Measurements from ENCODE around the gene LRP1B. TPM values are rescaled to one million over a fixed set of nuclear protein-coding genes. Genes with fewer than 3 reads are reported as not detected.
A peak's percentile ranks its signal among the peaks of the same experiment; 100 is the strongest.

Gene LRP1B
- total RNA-seq, 4 donors from 2014 or later = 0.42 to 0.71 (median 0.65) TPM

DNA sequence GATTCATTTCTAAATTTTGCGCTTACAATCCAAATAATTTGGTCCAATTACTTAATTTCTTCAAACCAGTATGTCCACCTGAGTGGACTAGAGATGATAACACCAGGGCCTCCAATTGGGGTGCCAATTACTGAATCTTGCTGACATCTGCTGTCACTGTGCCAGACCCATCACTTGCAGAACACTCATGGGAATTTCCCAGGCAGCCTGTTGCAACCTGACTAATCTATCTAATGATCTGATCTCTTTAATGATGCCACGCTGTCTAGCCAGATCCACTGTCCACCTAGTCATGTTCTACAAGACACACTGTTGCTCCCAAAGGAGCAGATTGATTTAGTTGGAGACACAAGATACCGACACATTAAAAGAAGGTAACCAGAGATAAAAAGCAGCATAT, 11.8 kb upstream of the LRP1B start:
- TF ChIP-seq EP300 (IDR thresholded peaks at IDR 0.05) (no peak), POLR2AphosphoS5 (IDR thresholded peaks at IDR 0.05) (no peak), POLR2A (IDR thresholded peaks at IDR 0.05; ENCODE audit: low read depth) (no peak)
- TF ChIP-seq, protein P1, sequence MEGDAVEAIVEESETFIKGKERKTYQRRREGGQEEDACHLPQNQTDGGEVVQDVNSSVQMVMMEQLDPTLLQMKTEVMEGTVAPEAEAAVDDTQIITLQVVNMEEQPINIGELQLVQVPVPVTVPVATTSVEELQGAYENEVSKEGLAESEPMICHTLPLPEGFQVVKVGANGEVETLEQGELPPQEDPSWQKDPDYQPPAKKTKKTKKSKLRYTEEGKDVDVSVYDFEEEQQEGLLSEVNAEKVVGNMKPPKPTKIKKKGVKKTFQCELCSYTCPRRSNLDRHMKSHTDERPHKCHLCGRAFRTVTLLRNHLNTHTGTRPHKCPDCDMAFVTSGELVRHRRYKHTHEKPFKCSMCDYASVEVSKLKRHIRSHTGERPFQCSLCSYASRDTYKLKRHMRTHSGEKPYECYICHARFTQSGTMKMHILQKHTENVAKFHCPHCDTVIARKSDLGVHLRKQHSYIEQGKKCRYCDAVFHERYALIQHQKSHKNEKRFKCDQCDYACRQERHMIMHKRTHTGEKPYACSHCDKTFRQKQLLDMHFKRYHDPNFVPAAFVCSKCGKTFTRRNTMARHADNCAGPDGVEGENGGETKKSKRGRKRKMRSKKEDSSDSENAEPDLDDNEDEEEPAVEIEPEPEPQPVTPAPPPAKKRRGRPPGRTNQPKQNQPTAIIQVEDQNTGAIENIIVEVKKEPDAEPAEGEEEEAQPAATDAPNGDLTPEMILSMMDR (IDR thresholded peaks at IDR 0.05) = no peak
- peaks cover 0 to 3% (median 0%) of the 10 kb centered on the region in 4 donors for H3K27me3 ChIP-seq
- intact Hi-C loops (cut with DNase I) = no loop called here
- DNase-seq (ENCODE audit: extremely low spot score) = no peak
- 96% methylated on average over 3 of the region's 3 CpGs for WGBS
- no peaks in the 10 kb centered on the region for H3K9me3 ChIP-seq
- H3K36me3 ChIP-seq = no peaks in the 10 kb centered on the region
- H3K4me3 ChIP-seq = no peak overlapping the region
- H3K4me1 ChIP-seq = no peaks in the 10 kb centered on the region
- H3K27ac ChIP-seq (replicated peaks in 1 of 4) = no peak overlapping the region

DNA sequence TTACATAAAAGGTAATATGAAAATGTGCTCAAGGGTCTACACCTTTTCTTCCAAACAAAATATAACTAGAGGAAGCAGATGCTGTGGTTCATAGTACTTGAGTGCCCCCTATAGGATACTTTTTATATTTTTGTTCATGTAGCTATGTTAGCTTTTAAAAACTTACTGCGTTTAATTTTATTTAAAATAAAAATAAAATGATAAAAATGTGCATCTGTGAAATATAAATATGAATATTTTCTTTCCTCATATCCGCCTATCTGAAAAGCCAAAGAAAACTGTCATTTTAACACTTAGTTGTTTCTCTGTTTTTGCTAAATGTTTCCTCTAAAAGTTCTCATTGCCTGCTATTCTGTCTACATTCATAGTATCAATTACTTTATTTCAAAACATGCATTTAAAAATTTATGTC, 9.6 kb upstream of the LRP1B start:
- intact Hi-C loops (cut with DNase I) = no loop called here
- Histone ChIP-seq H3K4me1 (no peaks in the 10 kb centered on the region), H3K9me3 (no peaks in the 10 kb centered on the region), H3K27me3 (peaks cover 0 to 3% (median 0%) of the 10 kb centered on the region in 4 donors), H3K4me3 (no peak overlapping the region), H3K27ac (replicated peaks in 1 of 4) (no peak overlapping the region), H3K36me3 (no peaks in the 10 kb centered on the region)
- DNase-seq (ENCODE audit: extremely low spot score) = no peak
- WGBS = 8% methylated on average over 2 of the region's 2 CpGs
- TF ChIP-seq EP300 (IDR thresholded peaks at IDR 0.05) (no peak), POLR2A (IDR thresholded peaks at IDR 0.05; ENCODE audit: low read depth) (no peak), POLR2AphosphoS5 (IDR thresholded peaks at IDR 0.05) (no peak)
- TF ChIP-seq, protein P1 (IDR thresholded peaks at IDR 0.05) = peak; percentile 26 to 49 (median 49)

DNA sequence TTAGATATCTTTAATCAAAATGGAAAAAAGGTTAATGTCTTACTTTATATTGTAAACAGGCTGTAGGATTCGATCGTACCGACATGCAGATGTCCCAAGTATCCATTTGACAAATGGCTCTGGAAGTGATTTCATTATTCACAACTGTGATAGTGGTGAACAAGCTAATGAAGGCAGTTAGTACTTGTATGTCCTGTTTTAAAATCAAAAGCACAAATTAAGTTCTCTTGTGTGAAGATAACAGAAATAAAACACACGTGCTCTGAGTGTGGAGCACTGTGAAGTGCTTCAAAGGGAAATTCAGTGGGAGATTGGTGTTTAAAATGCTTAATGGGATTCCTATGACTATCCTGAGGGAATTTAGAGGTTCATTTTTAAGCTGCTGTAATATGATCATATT, 8.6 kb upstream of the LRP1B start:
- intact Hi-C loops (cut with DNase I) = no loop called here
- DNase-seq (ENCODE audit: extremely low spot score) = no peak
- TF ChIP-seq, protein P1 (IDR thresholded peaks at IDR 0.05) = no peak
- TF ChIP-seq POLR2AphosphoS5 (IDR thresholded peaks at IDR 0.05) = no peak
- TF ChIP-seq POLR2A (IDR thresholded peaks at IDR 0.05; ENCODE audit: low read depth) = no peak
- no peak for TF ChIP-seq EP300 (IDR thresholded peaks at IDR 0.05)
- Histone ChIP-seq H3K36me3 (no peaks in the 10 kb centered on the region), H3K9me3 (no peaks in the 10 kb centered on the region), H3K4me1 (no peaks in the 10 kb centered on the region), H3K4me3 (no peak overlapping the region), H3K27me3 (peaks cover 0 to 3% (median 0%) of the 10 kb centered on the region in 4 donors), H3K27ac (replicated peaks in 1 of 4) (no peak overlapping the region)
- WGBS = 65% methylated on average over 4 of the region's 4 CpGs

DNA sequence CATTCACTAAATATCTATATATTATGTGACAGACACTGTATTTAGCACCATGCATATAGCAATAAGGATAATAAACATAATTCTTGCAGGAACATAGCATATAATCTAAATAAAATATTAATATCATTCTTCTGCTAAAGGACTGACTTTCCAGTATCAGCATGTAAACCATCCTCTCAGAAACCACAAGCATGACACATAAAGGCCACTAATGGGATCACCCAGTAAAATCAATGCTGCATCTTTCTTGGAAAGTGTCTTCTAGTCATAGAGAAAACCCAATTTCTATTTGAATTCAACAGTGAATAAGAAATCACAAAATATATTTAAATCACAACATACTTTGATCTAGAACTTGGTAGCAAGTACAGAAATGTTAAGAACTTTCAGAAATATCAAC, 5.8 kb upstream of the LRP1B start:
- no peak for TF ChIP-seq EP300 (IDR thresholded peaks at IDR 0.05)
- TF ChIP-seq, protein P1 (IDR thresholded peaks at IDR 0.05) = no peak
- no peak for TF ChIP-seq POLR2A (IDR thresholded peaks at IDR 0.05; ENCODE audit: low read depth)
- no peak for TF ChIP-seq POLR2AphosphoS5 (IDR thresholded peaks at IDR 0.05)
- Histone ChIP-seq H3K36me3 (no peaks in the 10 kb centered on the region), H3K4me1 (peaks cover 0 to 2% (median under 1%) of the 10 kb centered on the region in 4 donors), H3K27me3 (peaks cover 0 to 15% (median 0%) of the 10 kb centered on the region in 4 donors), H3K4me3 (no peak overlapping the region), H3K27ac (replicated peaks in 1 of 4) (no peak overlapping the region), H3K9me3 (no peaks in the 10 kb centered on the region)
- no peak for DNase-seq (ENCODE audit: extremely low spot score)
- intact Hi-C loops (cut with DNase I) = no loop called here

DNA sequence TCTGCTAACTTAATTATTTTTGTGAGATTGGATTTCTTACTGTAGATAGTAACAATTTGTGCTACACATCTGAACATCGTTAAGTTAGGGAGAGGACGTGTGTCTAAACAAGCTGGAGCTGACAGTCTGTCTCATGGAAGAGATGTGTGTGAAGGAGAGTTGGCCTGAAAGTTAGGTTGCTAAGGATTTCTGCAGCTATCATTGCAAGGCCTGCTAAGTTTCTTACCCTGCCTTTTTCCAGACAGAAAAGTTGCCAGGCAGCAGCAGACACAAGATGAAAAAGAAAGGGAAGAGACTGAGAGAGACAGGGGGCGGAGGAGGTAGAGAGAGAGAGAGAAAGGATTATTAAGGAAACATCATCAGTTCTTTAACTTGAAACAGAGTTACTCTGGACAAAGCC, 4.1 kb upstream of the LRP1B start:
- DNase-seq (ENCODE audit: extremely low spot score) = no peak
- intact Hi-C loops (cut with DNase I) = no loop called here

More for the DNA sequence above, 4.1 kb upstream of the LRP1B start:
- H3K4me3 ChIP-seq = no peak overlapping the region
- H3K9me3 ChIP-seq = no peaks in the 10 kb centered on the region
- H3K27ac ChIP-seq (replicated peaks in 1 of 4) = no peak overlapping the region
- WGBS = 62% methylated on average over 3 of the region's 3 CpGs
- peaks cover 14 to 18% (median 17%) of the 10 kb centered on the region in 4 donors for H3K4me1 ChIP-seq
- peaks cover 0 to 26% (median 2%) of the 10 kb centered on the region in 4 donors for H3K27me3 ChIP-seq
- no peaks in the 10 kb centered on the region for H3K36me3 ChIP-seq
- no peak for TF ChIP-seq POLR2A (IDR thresholded peaks at IDR 0.05; ENCODE audit: low read depth)
- TF ChIP-seq, protein P1 (IDR thresholded peaks at IDR 0.05) = no peak
- no peak for TF ChIP-seq EP300 (IDR thresholded peaks at IDR 0.05)
- TF ChIP-seq POLR2AphosphoS5 (IDR thresholded peaks at IDR 0.05) = no peak

Measured in esophagus muscularis mucosa (tissue), 4 donors.